AG04450 (cell line): ENCODE measurements around the gene NUDT22. TPM values are rescaled to one million over a fixed set of nuclear protein-coding genes. Genes with fewer than 3 reads are reported as not detected.
A peak's percentile ranks its signal among the peaks of the same experiment; 100 is the strongest.

Source experiments
- CTCF ChIA-PET: fragments of 300-600, 350-600 bp; formaldehyde crosslinking; extraction: SDS; loops from one replicate; lab custom pipeline; 2022; ENCODE audit warnings: antibody characterized with exemption, inconsistent platforms; lab: Charles Lee
- POLR2A ChIA-PET: fragments of 350-600 bp; formaldehyde crosslinking; extraction: SDS; loops from one replicate; lab custom pipeline; 2021; ENCODE audit warnings: antibody characterized with exemption, inconsistent platforms; lab: Yijun Ruan, JAX
- DNase-seq: peaks from one replicate; pipeline ENCODE4 v3.0.0-alpha.2; 2011; ENCODE audit warnings: low read depth, low spot score
- H3K27ac ChIP-seq: one replicate; pipeline ENCODE4 v1.5.1; 2012; ENCODE audit warnings: low read depth, low read length, control low read depth
- H3K27me3 ChIP-seq: one replicate; pipeline ENCODE4 v1.6.0; 2012; ENCODE audit warnings: low read length; ENCODE audit not compliant: control insufficient read depth, insufficient read depth
- H3K4me3 ChIP-seq: 2 replicates; pipeline ENCODE4 v1.5.1; 2011; ENCODE audit warnings: mild to moderate bottlenecking, low read depth, low read length, control low read depth
- H3K9me3 ChIP-seq: 2 replicates; pipeline ENCODE4 v1.5.1; 2012; ENCODE audit warnings: low read length; ENCODE audit not compliant: control insufficient read depth, insufficient read depth
- polyA plus RNA-seq: library from polyadenylated mRNA; depleted of rRNA; stranded (reverse); fragments of >200 nt; gene quantifications from 2 replicates; pipeline ENCODE4 v1.2.3, GENCODE V29; 2011
- TF ChIP-seq, protein P1 (sequence below): IDR thresholded peaks from 2 replicates; pipeline ENCODE4 v1.5.1; 2011; ENCODE audit warnings: low read depth, low read length, control low read depth, inconsistent platforms

The NUDT22 gene
- polyA plus RNA-seq, 1 experiment = 18.8 TPM

DNA sequence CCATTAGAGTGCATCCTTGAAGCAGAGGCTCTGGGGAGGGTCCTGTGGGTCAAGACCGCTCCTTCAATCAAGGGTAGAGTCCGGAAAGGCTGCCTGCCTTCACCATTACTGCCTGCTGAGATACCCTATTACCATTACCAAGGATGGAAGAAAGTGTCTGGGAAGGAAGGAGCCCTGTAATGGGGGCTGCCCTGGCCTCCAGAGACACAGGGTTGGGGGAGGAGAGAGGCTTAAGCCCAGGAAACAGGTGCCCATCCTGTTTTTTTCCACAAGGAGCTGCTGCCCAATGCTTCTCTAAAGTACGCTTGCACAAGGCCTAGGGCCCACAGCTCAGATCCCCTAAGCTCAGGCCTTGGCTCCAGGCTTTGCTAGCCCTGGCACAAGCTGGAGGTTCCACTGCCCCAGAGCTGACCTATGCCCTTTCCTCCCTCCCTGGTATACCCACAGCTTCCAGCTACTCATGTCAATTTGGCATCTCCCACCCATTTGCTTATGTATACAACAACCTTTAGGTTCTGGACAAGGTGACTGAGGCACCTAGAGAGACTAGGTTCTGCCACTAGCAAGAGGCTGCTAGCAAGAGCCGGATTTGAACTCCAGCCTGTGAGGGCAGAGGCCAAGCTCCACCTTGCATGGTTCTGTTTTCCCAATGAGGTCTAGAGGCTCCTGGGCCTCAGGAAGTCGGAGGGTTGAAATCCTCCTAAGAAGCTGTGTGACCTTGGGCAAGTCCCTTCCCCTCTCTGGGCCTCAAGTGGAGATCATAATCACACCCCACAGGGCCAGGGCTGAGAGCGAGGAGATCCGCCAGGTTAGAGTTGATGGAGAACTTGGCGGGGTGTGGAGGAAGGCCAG lies 23.7 kb downstream of the NUDT22 start:
- no peaks in the 10 kb centered on the region for H3K27me3 ChIP-seq
- CTCF ChIA-PET = interaction anchor here (1.6 to 3.9 kb wide), 7 partner anchors 15 to 105 kb away, joined by 5 to 50 read pairs (median 12); partner anchors contain the start of gene CATSPERZ
- DNase-seq = no peak
- H3K4me3 ChIP-seq = no peak overlapping the region
- TF ChIP-seq, protein P1, sequence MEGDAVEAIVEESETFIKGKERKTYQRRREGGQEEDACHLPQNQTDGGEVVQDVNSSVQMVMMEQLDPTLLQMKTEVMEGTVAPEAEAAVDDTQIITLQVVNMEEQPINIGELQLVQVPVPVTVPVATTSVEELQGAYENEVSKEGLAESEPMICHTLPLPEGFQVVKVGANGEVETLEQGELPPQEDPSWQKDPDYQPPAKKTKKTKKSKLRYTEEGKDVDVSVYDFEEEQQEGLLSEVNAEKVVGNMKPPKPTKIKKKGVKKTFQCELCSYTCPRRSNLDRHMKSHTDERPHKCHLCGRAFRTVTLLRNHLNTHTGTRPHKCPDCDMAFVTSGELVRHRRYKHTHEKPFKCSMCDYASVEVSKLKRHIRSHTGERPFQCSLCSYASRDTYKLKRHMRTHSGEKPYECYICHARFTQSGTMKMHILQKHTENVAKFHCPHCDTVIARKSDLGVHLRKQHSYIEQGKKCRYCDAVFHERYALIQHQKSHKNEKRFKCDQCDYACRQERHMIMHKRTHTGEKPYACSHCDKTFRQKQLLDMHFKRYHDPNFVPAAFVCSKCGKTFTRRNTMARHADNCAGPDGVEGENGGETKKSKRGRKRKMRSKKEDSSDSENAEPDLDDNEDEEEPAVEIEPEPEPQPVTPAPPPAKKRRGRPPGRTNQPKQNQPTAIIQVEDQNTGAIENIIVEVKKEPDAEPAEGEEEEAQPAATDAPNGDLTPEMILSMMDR = no peak
- POLR2A ChIA-PET = interaction anchor here (0.6 to 1.7 kb wide), 3 partner anchors 59 to 673 kb away, joined by 3 to 4 read pairs (median 4); partner anchors contain the start of genes PRDX5 and TRMT112
- H3K27ac ChIP-seq = no peak overlapping the region
- H3K9me3 ChIP-seq = no peaks in the 10 kb centered on the region

DNA sequence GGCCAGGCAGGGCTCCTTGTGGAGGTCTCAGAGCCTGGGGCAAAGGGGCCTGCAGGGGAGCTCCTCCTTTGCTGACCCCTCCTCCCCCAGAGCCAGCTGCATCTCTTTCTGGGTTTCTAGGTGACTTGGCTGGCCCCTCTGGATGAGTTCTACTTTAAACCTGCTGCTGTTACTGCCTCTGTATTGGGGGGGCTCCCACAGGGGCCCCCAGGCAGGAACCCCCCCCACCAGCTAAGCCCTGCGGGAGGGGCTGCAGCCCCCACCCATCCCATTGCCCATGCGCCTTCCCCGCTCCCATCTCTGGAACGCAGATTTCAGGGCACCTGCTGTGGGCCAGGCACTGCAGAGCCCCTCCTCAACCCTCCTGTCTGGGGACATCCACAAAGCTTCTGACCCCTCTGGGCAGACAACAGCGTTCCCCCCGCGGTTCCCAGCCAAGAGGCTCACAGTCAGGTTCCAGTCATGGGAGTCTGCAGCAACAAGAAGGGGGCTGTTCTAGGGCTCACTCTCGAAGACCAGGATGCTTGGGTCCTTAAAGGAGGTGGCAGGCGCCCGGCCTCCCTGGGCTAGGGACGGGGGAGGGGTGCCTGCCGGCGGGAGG lies 24.4 kb downstream of the NUDT22 start:
- ChIA-PET POLR2A (interaction anchor here (0.6 to 1.7 kb wide), 3 partner anchors 59 to 672 kb away, joined by 3 to 4 read pairs (median 4); partner anchors contain the start of genes PRDX5 and TRMT112), CTCF (interaction anchor here (0.9 to 3.9 kb wide), 11 partner anchors 10 to 105 kb away, joined by 3 to 50 read pairs (median 7); partner anchors contain the start of gene CATSPERZ)
- TF ChIP-seq, protein P1 = no peak
- H3K27me3 ChIP-seq = no peaks in the 10 kb centered on the region
- H3K9me3 ChIP-seq = no peaks in the 10 kb centered on the region
- DNase-seq = no peak
- peak overlapping the region; percentile 69 for H3K4me3 ChIP-seq
- H3K27ac ChIP-seq = no peak overlapping the region

DNA sequence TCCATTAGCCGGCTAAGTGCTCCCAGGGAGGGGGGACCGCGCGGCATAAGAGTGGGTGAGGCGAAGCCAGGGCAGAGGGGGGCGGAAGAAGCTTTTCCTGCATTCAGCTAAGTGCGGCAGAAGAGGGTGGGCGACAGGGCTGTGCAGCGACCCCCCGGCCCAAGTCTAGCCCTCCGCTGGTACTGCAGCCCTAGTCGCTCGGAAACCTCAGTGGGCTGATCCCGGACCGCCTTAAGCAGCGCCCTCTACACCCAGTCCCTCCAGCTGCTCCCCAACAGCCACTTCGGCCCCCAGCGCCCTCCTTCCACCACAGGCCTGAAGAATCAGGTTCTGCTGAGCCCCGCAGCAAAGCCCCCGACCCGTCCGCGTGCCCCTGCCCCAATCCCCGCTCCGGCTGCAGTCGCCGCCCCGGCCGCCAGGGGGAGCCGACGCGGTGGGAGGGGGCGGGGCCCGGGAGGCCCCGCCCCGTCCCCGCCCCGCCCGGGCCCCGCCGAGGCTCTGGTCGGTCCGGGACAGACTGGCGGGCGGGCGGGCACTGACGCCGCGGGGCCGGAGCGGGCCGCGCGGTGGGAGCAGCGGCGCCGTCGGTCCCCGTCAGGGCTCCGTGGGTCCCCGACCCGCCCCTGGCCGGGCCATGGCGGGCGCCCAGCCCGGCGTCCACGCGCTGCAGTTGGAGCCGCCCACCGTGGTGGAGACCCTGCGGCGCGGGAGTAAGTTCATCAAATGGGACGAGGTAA lies 25.1 kb downstream of the NUDT22 start, which contains the start of gene PLCB3:
Gene PLCB3 (plus strand): TSS at position 515 of the 737 bp plus-strand sequence. CDS start 120 bp downstream, at position 635.
- ChIA-PET POLR2A (interaction anchor here (0.5 to 1.7 kb wide), 6 partner anchors 10 to 1221 kb away, joined by 3 to 8 read pairs (median 5); partner anchors contain the start of genes FKBP2, PRDX5 and TRMT112), CTCF (interaction anchor here (0.6 to 3.9 kb wide), 15 partner anchors 8 to 104 kb away, joined by 3 to 50 read pairs (median 5); partner anchors contain the start of gene CATSPERZ)
- Histone ChIP-seq H3K9me3 (no peaks in the 10 kb centered on the region), H3K4me3 (peak within 1 kb of the TSS; percentile 77), H3K27me3 (no peaks in the 10 kb centered on the region), H3K27ac (peak within 1 kb of the TSS; percentile 11)
- no peak for DNase-seq
- TF ChIP-seq, protein P1 = peak; percentile 53

DNA sequence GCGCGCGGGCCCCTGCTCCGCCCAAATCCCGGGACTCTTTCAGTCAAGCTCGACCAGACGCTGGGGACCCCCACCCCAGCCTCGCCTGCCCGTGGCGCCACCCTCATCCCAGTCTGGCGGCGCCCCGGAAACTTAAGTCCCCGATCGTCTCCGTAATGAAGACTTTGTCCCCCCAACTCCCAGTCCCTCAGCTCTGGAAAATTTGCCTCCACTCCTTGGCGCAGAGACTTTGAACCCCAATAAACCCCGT lies 25.6 kb downstream of the NUDT22 start:
- Histone ChIP-seq H3K27me3 (no peaks in the 10 kb centered on the region), H3K27ac (peak overlapping the region; percentile 11), H3K9me3 (no peaks in the 10 kb centered on the region), H3K4me3 (peak overlapping the region; percentile 77)
- ChIA-PET POLR2A (interaction anchor here (0.5 to 1.5 kb wide), 7 partner anchors 11 to 1220 kb away, joined by 3 to 11 read pairs (median 8); partner anchors contain the start of gene FKBP2), CTCF (interaction anchor here (0.6 to 3.9 kb wide), 9 partner anchors 9 to 103 kb away, joined by 3 to 50 read pairs (median 3); partner anchors contain the start of gene CATSPERZ)
- DNase-seq = no peak
- TF ChIP-seq, protein P1 = no peak
